Measurements from ENCODE around the gene GLI2.
A peak's percentile ranks its signal among the peaks of the same experiment; 100 is the strongest.

The GLI2 gene

GRCh38 chr2:120735746-120736170 is at the start of gene GLI2:
Gene GLI2 (plus strand): TSS chr2:120735868. CDS start chr2:120797321, 61,453 bp downstream.
- peak; percentile 79 for DNase-seq

- no peak for DNase-seq
Measured at GRCh38 chr2:120685974-120686297, 49.7 kb upstream of the GLI2 start.

DNA sequence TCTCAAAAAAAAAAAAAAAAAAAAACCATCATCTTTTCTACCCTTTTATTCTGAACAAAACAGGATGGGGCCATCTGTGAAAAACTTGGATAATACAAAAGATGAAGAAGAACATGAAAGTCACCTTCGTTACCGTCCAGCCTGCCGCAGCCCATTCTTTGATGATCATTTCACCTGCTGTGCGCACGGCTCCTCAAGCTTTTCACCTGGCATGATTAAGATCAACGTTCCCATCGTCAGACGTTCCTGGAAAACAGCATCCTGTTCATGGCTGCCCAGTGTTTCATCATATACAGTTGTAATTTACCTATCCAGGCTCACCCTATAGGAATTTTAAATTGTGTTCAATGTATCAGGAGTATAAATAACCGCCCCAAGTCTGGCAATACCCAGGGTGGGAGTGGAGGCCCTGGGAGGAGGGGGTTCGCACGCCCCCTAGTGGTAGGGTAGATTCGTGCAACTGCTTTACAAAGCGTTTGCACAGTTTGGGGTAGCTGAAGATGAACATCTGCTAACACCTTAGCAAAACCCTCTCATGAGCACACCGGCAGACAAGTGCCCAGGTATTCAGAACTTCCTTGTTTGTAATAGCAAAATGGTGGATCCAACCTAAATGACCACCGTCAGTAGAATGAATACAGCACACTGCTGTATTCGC is 49.0 kb upstream of the GLI2 start:
- DNase-seq = no peak

DNA sequence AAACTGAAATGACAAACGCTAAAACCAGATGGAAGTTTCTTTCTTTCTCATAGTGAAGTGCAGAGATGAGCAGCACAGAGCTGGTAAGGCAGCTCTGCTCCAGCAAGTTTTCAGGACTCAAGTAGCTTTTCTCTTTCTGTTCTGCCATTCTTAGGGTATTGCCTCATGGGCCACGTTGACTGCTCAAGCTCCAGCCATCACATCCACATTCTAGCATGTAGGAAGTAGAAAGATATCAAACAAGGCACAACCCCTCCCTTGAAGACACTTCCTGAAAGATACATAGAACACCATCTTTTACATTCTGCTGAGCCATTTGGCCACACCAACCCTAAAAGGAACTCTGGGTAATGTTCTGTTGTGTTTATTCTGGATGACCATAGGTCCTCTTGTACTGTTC is 48.5 kb upstream of the GLI2 start:
- no peak for DNase-seq

- DNase-seq = no peak
Measured at GRCh38 chr2:120690521-120690920, 45.1 kb upstream of the GLI2 start.

- DNase-seq = no peak
Measured at GRCh38 chr2:120691410-120691809, 44.3 kb upstream of the GLI2 start.

DNA sequence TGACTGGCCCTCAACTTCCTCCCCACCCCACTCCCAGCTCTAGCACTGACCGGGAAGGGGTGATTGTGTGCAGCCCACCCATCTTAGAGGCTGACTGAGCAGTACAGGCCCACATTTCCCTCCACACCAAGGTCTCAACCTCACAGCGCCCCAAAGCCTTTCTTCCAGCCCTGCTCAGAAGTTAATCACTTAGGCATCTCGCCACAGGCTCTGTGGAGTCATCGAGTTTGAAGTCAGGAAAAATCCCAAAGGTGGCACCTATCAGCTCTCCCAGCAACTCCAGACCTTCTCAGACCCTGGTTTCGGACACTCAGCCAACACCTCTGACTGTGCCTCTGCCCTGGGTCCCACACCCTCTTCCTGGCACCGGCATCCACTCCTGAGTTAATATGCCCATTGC is 43.0 kb upstream of the GLI2 start:
- no peak for DNase-seq

GRCh38 chr2:120693121-120693520 is 42.5 kb upstream of the GLI2 start:
- DNase-seq = no peak

DNA sequence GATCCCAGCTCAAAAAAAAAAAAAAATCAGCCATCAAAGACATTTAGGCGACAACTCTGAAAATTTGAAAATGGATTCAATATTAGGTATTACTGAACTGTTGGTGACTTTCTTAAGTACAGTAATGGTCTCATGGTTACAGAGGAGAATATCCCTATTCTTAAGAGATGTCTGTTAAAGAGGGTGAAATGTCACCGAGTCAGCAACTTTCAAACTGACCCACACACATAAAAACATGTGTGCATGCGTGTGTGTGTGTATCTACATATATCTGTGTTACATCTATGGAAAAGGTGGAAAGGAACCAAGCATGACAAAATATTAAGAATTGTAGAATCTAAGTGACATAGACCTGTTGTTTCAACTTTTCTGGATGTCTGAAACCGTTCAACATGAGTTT is 41.6 kb upstream of the GLI2 start:
- no peak for DNase-seq

GRCh38 chr2:120697471-120697870 is 38.2 kb upstream of the GLI2 start:
- DNase-seq = no peak

GRCh38 chr2:120699292-120699691 is 36.4 kb upstream of the GLI2 start:
- no peak for DNase-seq

DNA sequence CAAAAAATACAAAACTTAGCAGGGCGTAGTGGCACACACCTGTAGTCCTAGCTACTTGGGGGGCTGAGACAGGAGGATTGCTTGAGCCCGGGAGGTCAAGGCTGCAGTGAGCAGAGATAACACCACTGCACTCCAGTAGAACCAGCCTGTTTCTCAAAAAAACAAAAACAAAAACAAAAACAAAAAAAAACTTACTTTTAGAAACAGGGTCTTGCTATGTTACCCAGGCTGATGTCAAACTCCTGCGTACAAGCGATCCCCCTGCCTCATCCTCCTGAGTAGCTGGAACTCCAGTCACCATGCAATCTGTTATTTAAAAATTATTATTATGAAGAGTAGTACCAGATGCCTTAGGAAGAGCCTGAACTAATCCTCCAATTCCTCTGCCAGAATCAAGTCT is 35.0 kb upstream of the GLI2 start:
- DNase-seq = no peak

DNA sequence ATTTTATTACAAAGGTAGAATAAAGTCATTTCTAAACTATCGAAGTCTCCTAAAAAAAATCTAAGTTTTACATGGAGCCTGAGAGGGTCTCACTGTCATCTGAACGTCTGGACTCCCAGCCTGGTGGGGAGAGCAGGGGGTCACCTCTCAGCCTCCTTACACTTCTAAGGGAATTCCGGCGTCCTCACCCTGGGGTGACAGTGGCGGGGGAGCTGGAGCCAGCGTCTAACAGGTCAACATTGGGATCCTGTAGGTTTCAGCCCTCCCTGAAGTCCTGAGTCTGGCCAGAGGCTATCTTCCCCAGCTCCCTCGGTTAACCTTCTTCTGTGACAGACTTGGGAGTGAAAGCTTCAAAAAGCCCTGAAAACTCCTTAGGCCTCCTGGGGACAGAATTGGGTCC is 34.6 kb upstream of the GLI2 start:
- no peak for DNase-seq

- no peak for DNase-seq
Measured at GRCh38 chr2:120701499-120701898, 34.2 kb upstream of the GLI2 start.

GRCh38 chr2:120702061-120702460 is 33.6 kb upstream of the GLI2 start:
- DNase-seq = no peak

DNA sequence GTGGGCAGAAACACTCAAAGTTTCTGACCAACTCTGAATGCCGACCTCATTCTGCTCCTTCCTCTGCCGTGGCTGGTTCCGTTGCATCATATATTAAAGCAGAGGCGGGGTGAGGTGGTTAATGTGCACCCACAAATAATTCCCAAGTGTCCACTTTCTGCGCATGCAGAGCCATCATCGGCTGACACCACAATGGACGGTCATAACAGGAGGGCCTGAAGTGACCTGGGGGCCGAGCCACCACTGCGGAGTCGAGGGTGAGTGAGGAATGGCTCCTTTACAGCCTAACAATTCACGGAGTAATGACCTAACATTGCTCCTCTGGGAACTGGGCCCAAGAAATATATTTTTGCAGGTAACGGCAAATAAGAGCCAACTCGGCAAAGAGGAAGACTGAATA is 32.9 kb upstream of the GLI2 start:
- DNase-seq = no peak

DNA sequence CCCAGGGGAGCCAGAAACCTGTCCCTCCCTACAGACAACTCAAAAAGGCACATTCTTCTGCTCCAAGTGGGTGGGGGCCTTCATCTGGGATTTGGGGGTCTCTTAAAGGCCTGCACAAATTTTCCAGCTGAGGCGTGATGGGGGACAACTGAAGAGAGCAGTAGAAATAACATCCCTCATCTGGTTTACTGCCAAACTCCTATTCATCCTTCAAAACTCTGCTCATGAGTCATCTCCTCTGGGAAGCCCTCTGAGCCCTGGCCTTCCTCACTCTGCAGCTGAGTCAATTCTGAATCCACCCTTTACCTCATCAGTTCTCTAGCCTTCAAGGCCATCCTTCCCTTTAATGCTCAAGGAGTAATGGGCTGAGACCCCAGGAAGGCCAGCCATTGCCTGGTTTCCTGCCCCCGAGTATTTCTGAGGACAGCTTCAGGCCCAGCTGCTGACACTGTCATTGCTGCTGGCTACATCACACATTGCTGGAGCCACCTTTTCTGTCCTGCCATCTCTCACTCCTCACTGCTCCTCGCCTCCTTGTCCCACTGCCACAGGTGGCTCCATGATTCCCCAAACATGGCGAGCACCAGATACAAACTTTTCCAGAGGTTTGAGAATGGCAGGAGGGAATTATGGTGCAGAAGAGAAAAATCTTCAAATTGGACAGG is 32.2 kb upstream of the GLI2 start:
- DNase-seq = peak; percentile 79

DNA sequence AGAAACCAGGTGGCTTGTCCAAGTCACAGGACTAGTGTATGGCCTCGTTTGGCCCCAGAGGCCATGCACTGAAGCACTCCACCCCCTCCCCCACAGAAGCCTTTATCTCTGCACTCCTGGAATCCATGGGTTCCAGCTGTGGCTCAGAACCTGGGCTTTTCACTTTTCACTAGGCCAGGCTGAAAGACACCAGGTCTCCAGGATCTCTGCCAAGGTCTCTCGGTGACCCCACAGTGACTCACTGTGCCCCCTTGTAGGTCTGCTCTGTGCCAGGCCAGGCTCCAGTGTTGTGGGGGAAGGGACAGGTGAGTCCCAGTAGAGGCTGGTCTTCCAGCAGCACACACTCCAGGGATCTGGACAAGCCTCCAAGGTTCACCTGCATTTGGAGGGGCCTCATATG is 31.0 kb upstream of the GLI2 start:
- no peak for DNase-seq

DNA sequence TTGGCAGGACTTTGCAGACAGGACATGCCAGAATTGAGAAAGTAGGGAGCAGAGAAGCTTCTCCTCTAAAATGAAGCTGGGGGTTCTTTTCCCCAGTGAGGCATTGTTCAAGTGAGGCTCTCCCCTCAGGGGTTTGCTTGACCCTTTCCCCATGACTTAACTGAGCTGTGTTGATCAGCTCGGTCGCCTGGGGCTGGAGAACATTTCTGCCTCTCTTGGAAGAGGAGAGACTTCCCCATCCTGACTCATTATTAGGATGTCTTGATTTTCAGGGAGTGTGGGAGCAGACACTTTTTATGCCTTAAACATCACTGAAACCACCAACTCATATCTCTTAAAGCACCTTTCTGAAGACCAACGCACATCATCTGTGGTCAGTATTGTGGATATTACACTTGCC is 27.9 kb upstream of the GLI2 start:
- no peak for DNase-seq

- DNase-seq = no peak
Measured at GRCh38 chr2:120708944-120709607, 26.6 kb upstream of the GLI2 start.

- DNase-seq = no peak
Measured at GRCh38 chr2:120709608-120710041, 26.0 kb upstream of the GLI2 start.

GRCh38 chr2:120710256-120710655 is 25.4 kb upstream of the GLI2 start:
- no peak for DNase-seq

GRCh38 chr2:120711694-120712093 is 24.0 kb upstream of the GLI2 start:
- no peak for DNase-seq

- DNase-seq = no peak
Measured at GRCh38 chr2:120712180-120712681, 23.4 kb upstream of the GLI2 start.
